H1 (cell line): ENCODE results near the gene MAFB. TPM values are rescaled to one million over a fixed set of nuclear protein-coding genes. Genes with fewer than 3 reads are reported as not detected.

Experiments used
- CTCF ChIA-PET: fragments of 300-600 bp; sonication (Branson Sonifier 250); formaldehyde crosslinking; loops from one replicate; lab custom pipeline; 2021; ENCODE audit not compliant: partially characterized antibody; lab: Charles Lee
- POLR2A ChIA-PET: fragments of 300-600 bp; sonication (Branson Sonifier 250); formaldehyde crosslinking; loops from one replicate; lab custom pipeline; 2021; ENCODE audit warnings: inconsistent platforms; ENCODE audit not compliant: partially characterized antibody; lab: Charles Lee
- DNase-seq, 2 experiments: peaks; one replicate each; pipeline versions ENCODE4 v3.0.0 to v3.0.0-alpha.2; 2010 to 2022; ENCODE audit warnings: low spot score in 2 of 2, low read depth in 1 of 2, mixed read lengths in 1 of 2
- FAIRE-seq: peaks from 2 replicates; lab custom pipeline; 2011; peaks lifted over from hg19 to GRCh38; lab: Jason Lieb, UNC
- H2AFZ ChIP-seq: 2 replicates; pipeline ENCODE4 v1.8.1; 2012; ENCODE audit warnings: low read length, inconsistent platforms
- H2AK5ac ChIP-seq: 2 replicates; pipeline ENCODE4 v1.6.1; 2013; ENCODE audit warnings: low read depth, low read length
- H2BK120ac ChIP-seq: replicated peaks from 2 replicates; pipeline ENCODE3; 2013; ENCODE audit warnings: low read depth, low read length, inconsistent platforms
- H2BK12ac ChIP-seq: 2 replicates; pipeline ENCODE4 v1.6.1; 2013; ENCODE audit warnings: low read depth, low read length
- H2BK15ac ChIP-seq: 2 replicates; pipeline ENCODE4 v1.6.1; 2013; ENCODE audit warnings: low read length
- H2BK20ac ChIP-seq: 2 replicates; pipeline ENCODE4 v1.6.1; 2013; ENCODE audit warnings: low read length
- H2BK5ac ChIP-seq: 2 replicates; pipeline ENCODE4 v1.6.1; 2013; ENCODE audit warnings: low read depth, low read length
- H3K14ac ChIP-seq: 2 replicates; pipeline ENCODE4 v1.6.1; 2013; ENCODE audit warnings: inconsistent platforms; ENCODE audit not compliant: insufficient read length
- H3K18ac ChIP-seq: 2 replicates; pipeline ENCODE4 v1.6.1; 2013; ENCODE audit warnings: low read length; ENCODE audit errors: extremely low read depth
- H3K23ac ChIP-seq: 2 replicates; pipeline ENCODE4 v1.6.1; 2013; ENCODE audit warnings: inconsistent platforms; ENCODE audit not compliant: insufficient read length
- H3K23me2 ChIP-seq: 2 replicates; pipeline ENCODE4 v1.6.1; 2013; ENCODE audit warnings: low read depth, low read length
- H3K27ac ChIP-seq: 2 replicates; pipeline ENCODE4 v1.6.1; 2011; ENCODE audit warnings: low read depth, low read length, inconsistent platforms
- H3K27me3 ChIP-seq, 4 experiments: replicated peaks in 1 of 4; 1 replicate in 1 of 4; 2 replicates in 3 of 4; pipeline versions ENCODE4 v1.6.1 to v1.8.1; 2011 to 2013; ENCODE audit warnings: low read length in 3 of 4, mild to moderate bottlenecking in 3 of 4, inconsistent platforms in 2 of 4, mixed read lengths in 2 of 4, moderate library complexity in 1 of 4; ENCODE audit not compliant: control insufficient read depth in 3 of 4, insufficient read depth in 3 of 4; ENCODE audit errors: extremely low read depth in 1 of 4
- H3K36me3 ChIP-seq, 4 experiments: 2 replicates each; pipeline versions ENCODE4 v1.6.1 to v1.8.1; 2011 to 2013; ENCODE audit warnings: mild to moderate bottlenecking in 4 of 4, low read length in 3 of 4, moderate library complexity in 2 of 4, control low read depth in 1 of 4, inconsistent platforms in 1 of 4; ENCODE audit not compliant: insufficient read depth in 4 of 4, control insufficient read depth in 2 of 4
- H3K4ac ChIP-seq: replicated peaks from 2 replicates; pipeline ENCODE3; 2013; ENCODE audit warnings: low read length, low read depth, mixed read lengths, inconsistent platforms; ENCODE audit not compliant: insufficient read length
- H3K4me1 ChIP-seq, 4 experiments: replicated peaks in 1 of 4; 1 replicate in 1 of 4; 2 replicates in 3 of 4; pipeline versions ENCODE4 v1.6.1 to v1.8.1; 2011 to 2013; ENCODE audit warnings: low read length in 3 of 4, inconsistent platforms in 2 of 4, mixed read lengths in 1 of 4; ENCODE audit not compliant: insufficient read depth in 4 of 4, control insufficient read depth in 3 of 4
- H3K4me2 ChIP-seq, 2 experiments: 2 replicates each; pipeline versions ENCODE4 v1.6.1 to v1.8.1; 2011 to 2013; ENCODE audit warnings: low read depth in 2 of 2, low read length in 2 of 2, control low read depth in 1 of 2, inconsistent platforms in 1 of 2, mild to moderate bottlenecking in 1 of 2; ENCODE audit not compliant: insufficient read depth in 1 of 2
- H3K4me3 ChIP-seq, 4 experiments: fragments of 200-600, 300-600 bp in 1 of 4; sonication (generic), shearing (Covaris generic), sonication (Bioruptor Twin) in 1 of 4; 2 replicates each; pipeline versions ENCODE4 v1.5.1 to v1.8.1; 2011 to 2016; ENCODE audit warnings: low read length in 4 of 4, low read depth in 3 of 4, control low read depth in 2 of 4, inconsistent platforms in 2 of 4, mild to moderate bottlenecking in 2 of 4, mixed read lengths in 1 of 4, moderate library complexity in 1 of 4; ENCODE audit not compliant: insufficient read depth in 2 of 4; ENCODE audit errors: extremely low read depth in 1 of 4
- H3K56ac ChIP-seq: replicated peaks from 2 replicates; pipeline ENCODE3; 2013; ENCODE audit warnings: low read depth, mild to moderate bottlenecking, mixed read lengths, low read length, inconsistent platforms; ENCODE audit not compliant: insufficient read length
- H3K79me1 ChIP-seq: 2 replicates; pipeline ENCODE4 v1.6.1; 2013; ENCODE audit warnings: low read depth, low read length, control low read depth
- H3K79me2 ChIP-seq, 2 experiments: 2 replicates each; pipeline versions ENCODE4 v1.6.1 to v1.8.1; 2012 to 2013; ENCODE audit warnings: low read length in 2 of 2, mild to moderate bottlenecking in 2 of 2, inconsistent platforms in 1 of 2; ENCODE audit not compliant: insufficient read depth in 2 of 2, control insufficient read depth in 1 of 2
- H3K9ac ChIP-seq, 4 experiments: replicated peaks in 1 of 4; 1 replicate in 1 of 4; 2 replicates in 3 of 4; pipeline versions ENCODE4 v1.6.1 to v1.8.1; 2011 to 2013; ENCODE audit warnings: low read depth in 3 of 4, low read length in 3 of 4, control low read depth in 2 of 4, mild to moderate bottlenecking in 2 of 4, moderate library complexity in 2 of 4, inconsistent platforms in 1 of 4; ENCODE audit errors: extremely low read depth in 1 of 4
- H3K9me3 ChIP-seq, 2 experiments: 2 replicates each; pipeline versions ENCODE4 v1.6.1 to v1.8.1; 2012 to 2013; ENCODE audit warnings: mild to moderate bottlenecking in 2 of 2, moderate library complexity in 2 of 2, control low read depth in 1 of 2, inconsistent platforms in 1 of 2, low read depth in 1 of 2, low read length in 1 of 2, mixed read lengths in 1 of 2; ENCODE audit not compliant: insufficient read depth in 2 of 2
- H4K20me1 ChIP-seq, 2 experiments: replicated peaks in 1 of 2; 2 replicates each; pipeline versions ENCODE3 to v1.8.1; 2011 to 2013; ENCODE audit warnings: inconsistent platforms in 2 of 2, low read length in 2 of 2, mild to moderate bottlenecking in 1 of 2; ENCODE audit not compliant: insufficient read depth in 2 of 2, control insufficient read depth in 1 of 2
- H4K5ac ChIP-seq: 2 replicates; pipeline ENCODE4 v1.6.1; 2013; ENCODE audit warnings: low read length, low read depth, mixed read lengths, inconsistent platforms; ENCODE audit not compliant: insufficient read length
- H4K8ac ChIP-seq: 2 replicates; pipeline ENCODE4 v1.8.0; 2013; ENCODE audit warnings: mild to moderate bottlenecking, moderate library complexity, low read length, inconsistent platforms; ENCODE audit not compliant: insufficient read depth; ENCODE audit errors: extremely low read depth
- H4K91ac ChIP-seq: replicated peaks from 2 replicates; pipeline ENCODE3; 2013; ENCODE audit warnings: low read length, mixed read lengths, inconsistent platforms; ENCODE audit not compliant: insufficient read length
- BACH1 ChIP-seq: IDR thresholded peaks from 2 replicates; pipeline ENCODE4 v1.6.1; 2012; ENCODE audit warnings: low read length, improper control_type of control experiment
- CHD1 ChIP-seq: IDR thresholded peaks from 2 replicates; pipeline ENCODE4 v1.6.1; 2012; ENCODE audit warnings: low read depth, low read length, improper control_type of control experiment
- CHD2 ChIP-seq: IDR thresholded peaks from 2 replicates; pipeline ENCODE4 v1.6.1; 2012; ENCODE audit warnings: low read length, improper control_type of control experiment
- FOSL1 ChIP-seq: IDR thresholded peaks from 2 replicates; pipeline ENCODE4 v1.6.1; 2011; ENCODE audit warnings: mild to moderate bottlenecking, low read depth, low read length, moderate library complexity; ENCODE audit not compliant: insufficient read depth
- HDAC2 ChIP-seq, 2 experiments: fragments of 300-600 bp in 1 of 2; sonication (generic) in 1 of 2; IDR thresholded peaks; 2 replicates each; pipeline ENCODE4 v1.6.1; 2011 to 2012; ENCODE audit warnings: low read depth in 2 of 2, low read length in 2 of 2, mild to moderate bottlenecking in 2 of 2, moderate library complexity in 2 of 2, borderline replicate concordance in 1 of 2, inconsistent platforms in 1 of 2
- KDM5A ChIP-seq: fragments of 200-600 bp; IDR thresholded peaks from 2 replicates; pipeline ENCODE4 v1.7.1; 2012; ENCODE audit warnings: mild to moderate bottlenecking, low read length, inconsistent platforms, mixed read lengths
- MAFK ChIP-seq: IDR thresholded peaks from 2 replicates; pipeline ENCODE4 v1.6.1; 2012; ENCODE audit warnings: low read depth, mild to moderate bottlenecking, improper control_type of control experiment, low read length
- POU5F1 ChIP-seq: IDR thresholded peaks from 2 replicates; pipeline ENCODE4 v1.6.1; 2011; ENCODE audit warnings: low read depth, mild to moderate bottlenecking, low read length, moderate library complexity
- SP1 ChIP-seq: IDR thresholded peaks from 2 replicates; pipeline ENCODE4 v1.6.1; 2011; ENCODE audit warnings: low read depth, low read length
- SP2 ChIP-seq: IDR thresholded peaks from 2 replicates; pipeline ENCODE4 v1.6.1; 2012; ENCODE audit warnings: mild to moderate bottlenecking, low read length, inconsistent platforms
- SP4 ChIP-seq: IDR thresholded peaks from 2 replicates; pipeline ENCODE4 v1.6.1; 2012; ENCODE audit warnings: low read length, inconsistent platforms
- SUZ12 ChIP-seq: fragments of 200-600 bp; sonication (generic); IDR thresholded peaks from 2 replicates; pipeline ENCODE4 v1.6.1; 2012; ENCODE audit warnings: mild to moderate bottlenecking, inconsistent platforms, low read length, moderate library complexity, mixed read lengths
- WGBS, 2 experiments: shearing (Covaris generic) in 1 of 2; methylation state at CpG; one replicate each; pipeline versions ENCODE4 v1.1.6 to v1.1.7; 2013 to 2015; ENCODE audit warnings: low lambda C conversion rate in 2 of 2, mixed read lengths in 2 of 2, inconsistent platforms in 1 of 2, low coverage in 1 of 2, missing lambda C conversion rate in 1 of 2; ENCODE audit not compliant: insufficient replicate concordance in 2 of 2, insufficient coverage in 1 of 2, insufficient read length in 1 of 2; ENCODE audit errors: extremely low coverage in 1 of 2, missing lambda C conversion rate in 1 of 2; 5-methylcytosine and 5-hydroxymethylcytosine counted together
- polyA plus RNA-seq, 7 experiments: library from polyadenylated mRNA; depleted of rRNA in 3 of 7; stranded (reverse) in 5 of 7; unstranded in 2 of 7; fragments of >200 nt in 5 of 7; fragments of 200-250 nt in 2 of 7; gene quantifications; 1 replicate in 5 of 7; 2 replicates in 1 of 7; 4 replicates in 1 of 7; pipeline versions ENCODE4 v1.2.1 to v1.2.3, GENCODE V29; 2011 to 2013; ENCODE audit warnings: missing spikeins in 2 of 7, mixed read lengths in 2 of 7
- total RNA-seq: library from RNA; stranded (reverse); fragmentation: NEBNext Ultra II Directional; extraction: Animal tissue kit (Norgen Biotek cat#: 25700); gene quantifications from 2 replicates; pipeline ENCODE4 v1.2.1, GENCODE V29; 2021
- TF ChIP-seq, protein P1 (sequence below), 3 experiments: IDR thresholded peaks; 1 replicate in 2 of 3; 2 replicates in 1 of 3; pipeline versions ENCODE4 v1.5.1 to v1.6.1; 2011; ENCODE audit warnings: low read length in 3 of 3, mild to moderate bottlenecking in 3 of 3, inconsistent platforms in 2 of 3, low read depth in 1 of 3, moderate library complexity in 1 of 3; ENCODE audit not compliant: insufficient read depth in 1 of 3; ENCODE audit errors: control extremely low read depth in 1 of 3

The MAFB gene
- total and polyA plus RNA-seq, 2 of the 8 experiments (the other 6 are each of a cell fraction or from before 2014, with no cell fraction given) = 0.83 to 1.8 TPM

- Histone ChIP-seq H3K56ac (no peak overlapping the region), H3K4ac (no peak overlapping the region), H3K79me1 (no peaks in the 10 kb centered on the region), H4K5ac (no peak overlapping the region), H4K20me1 (peaks cover 0 to 1% of the 10 kb centered on the region in 2 experiments), H2AFZ (no peak overlapping the region), H3K4me3 (no peak overlapping the region), H3K4me2 (no peak overlapping the region), H2BK20ac (no peak overlapping the region), H3K23me2 (peaks cover 10% of the 10 kb centered on the region; the same call in 1 of the 2 replicates), H3K18ac (no peak overlapping the region), H3K27ac (no peak overlapping the region), H3K79me2 (no peaks in the 10 kb centered on the region), H4K8ac (no peak overlapping the region), H3K9ac (no peak overlapping the region), H3K9me3 (no peaks in the 10 kb centered on the region), H2BK120ac (no peak overlapping the region), H3K36me3 (no peaks in the 10 kb centered on the region), H3K27me3 (no peaks in the 10 kb centered on the region), H3K14ac (no peak overlapping the region), H3K23ac (no peak overlapping the region), H2AK5ac (no peak overlapping the region), H4K91ac (no peak overlapping the region), H2BK12ac (no peak overlapping the region), H3K4me1 (no peaks in the 10 kb centered on the region), H2BK15ac (no peak overlapping the region), H2BK5ac (no peak overlapping the region)
- CTCF ChIA-PET = interaction anchor here (1.1 kb wide), 1 partner anchor 325 kb away, joined by 3 read pairs; no protein-coding TSS in a partner anchor
- WGBS, 2 experiments = 77% methylated on average over 2 of the region's 2 CpGs; no CpG with 5 or more reads in 1 of the 2 experiments
- FAIRE-seq (no peak), DNase-seq (peak in 1 of 2 experiments; percentile 14)
- POLR2A ChIA-PET = no interaction called here
- TF ChIP-seq, protein P1, sequence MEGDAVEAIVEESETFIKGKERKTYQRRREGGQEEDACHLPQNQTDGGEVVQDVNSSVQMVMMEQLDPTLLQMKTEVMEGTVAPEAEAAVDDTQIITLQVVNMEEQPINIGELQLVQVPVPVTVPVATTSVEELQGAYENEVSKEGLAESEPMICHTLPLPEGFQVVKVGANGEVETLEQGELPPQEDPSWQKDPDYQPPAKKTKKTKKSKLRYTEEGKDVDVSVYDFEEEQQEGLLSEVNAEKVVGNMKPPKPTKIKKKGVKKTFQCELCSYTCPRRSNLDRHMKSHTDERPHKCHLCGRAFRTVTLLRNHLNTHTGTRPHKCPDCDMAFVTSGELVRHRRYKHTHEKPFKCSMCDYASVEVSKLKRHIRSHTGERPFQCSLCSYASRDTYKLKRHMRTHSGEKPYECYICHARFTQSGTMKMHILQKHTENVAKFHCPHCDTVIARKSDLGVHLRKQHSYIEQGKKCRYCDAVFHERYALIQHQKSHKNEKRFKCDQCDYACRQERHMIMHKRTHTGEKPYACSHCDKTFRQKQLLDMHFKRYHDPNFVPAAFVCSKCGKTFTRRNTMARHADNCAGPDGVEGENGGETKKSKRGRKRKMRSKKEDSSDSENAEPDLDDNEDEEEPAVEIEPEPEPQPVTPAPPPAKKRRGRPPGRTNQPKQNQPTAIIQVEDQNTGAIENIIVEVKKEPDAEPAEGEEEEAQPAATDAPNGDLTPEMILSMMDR (IDR thresholded peaks at IDR 0.05; ENCODE audit: control extremely low read depth in 1 of 3, insufficient read depth in 1 of 3, low read depth in 1 of 3, low read length in 3 of 3) = no peak
- no peak for TF ChIP-seq SP1
- no peak for TF ChIP-seq SP4
- no peak for TF ChIP-seq CHD2
- TF ChIP-seq MAFK = no peak
- no peak for TF ChIP-seq SP2
- no peak for TF ChIP-seq CHD1
- TF ChIP-seq SUZ12 = no peak
- no peak for TF ChIP-seq BACH1
- TF ChIP-seq KDM5A = no peak
- TF ChIP-seq HDAC2 (IDR thresholded peaks at IDR 0.05; ENCODE audit: borderline replicate concordance in 1 of 2, low read depth in 2 of 2, low read length in 2 of 2) = no peak
- no peak for TF ChIP-seq FOSL1
- no peak for TF ChIP-seq POU5F1
These were observed 50.6 kb downstream of the MAFB start for GRCh38 chr20:40638414-40638813.
